Stimulated activated naive CD8-positive, alpha-beta T cell treated with anti-CD3 and anti-CD28 coated beads, Interleukin-15, amount 100 ng/mL, for 72 hours (primary cell): ENCODE data around the gene FRMD7.
A peak's percentile ranks its signal among the peaks of the same experiment; 100 is the strongest.
"Not testable (repeated sequence)": the region's sequence is repeated elsewhere in the genome, so short reads cannot be mapped to it uniquely, and the experiment has no call there.

ENCODE experiments used
- ATAC-seq: fragments of 150-1000 bp; cut with Tn5 transposase; 2 replicates; pipeline ENCODE4 v1.10.0; 2021; ENCODE audit warnings: mild to moderate bottlenecking, moderate library complexity
- DNase-seq, 2 donors: peaks; one replicate each; pipeline ENCODE4 v3.0.0; 2021 to 2022
- H3K27ac Mint-ChIP-seq, 2 donors: one replicate each; pipeline ENCODE4 v1.8.0; 2022; ENCODE audit warnings: mild to moderate bottlenecking in 2 of 2, mixed read lengths in 2 of 2, moderate library complexity in 2 of 2
- H3K27me3 Mint-ChIP-seq: one replicate; pipeline ENCODE4 v1.8.0; 2022; ENCODE audit warnings: mixed read lengths
- H3K4me1 Mint-ChIP-seq: one replicate; pipeline ENCODE4 v1.8.0; 2022; ENCODE audit warnings: mild to moderate bottlenecking, mixed read lengths
- H3K4me3 Mint-ChIP-seq, 2 donors: one replicate each; pipeline ENCODE4 v1.8.0; 2022; ENCODE audit warnings: mild to moderate bottlenecking in 2 of 2, mixed read lengths in 2 of 2, moderate library complexity in 1 of 2
- H3K9me3 Mint-ChIP-seq, 2 donors: one replicate each; pipeline ENCODE4 v1.8.0; 2022; ENCODE audit warnings: mixed read lengths in 2 of 2

The FRMD7 gene

DNA sequence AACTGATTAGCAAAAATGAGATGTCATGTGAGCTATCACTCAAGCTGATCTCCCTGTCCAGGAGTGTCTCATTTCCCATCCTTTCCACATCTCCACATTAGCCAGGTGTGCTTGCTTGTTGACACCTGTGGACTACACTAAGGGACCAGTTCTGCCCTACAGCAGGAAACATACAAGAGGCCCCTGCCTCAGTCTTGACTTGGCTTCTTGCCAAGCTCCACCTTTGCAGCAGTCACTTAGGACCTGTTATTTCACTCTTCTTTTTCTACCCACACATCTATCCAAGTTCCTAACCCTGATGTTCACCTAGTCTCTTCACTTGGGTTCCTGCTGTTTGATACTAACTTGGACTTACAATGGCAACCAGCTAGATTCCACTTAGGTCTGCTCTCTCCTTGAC lies 13.2 kb downstream of the FRMD7 start:
- DNase-seq: no peak
- Mint-ChIP-seq H3K4me3 (no peak overlapping the region), H3K27ac (peak overlapping the region in 1 of 2 donors; percentile 92), H3K27me3 (no peaks in the 10 kb centered on the region), H3K9me3 (no peaks in the 10 kb centered on the region), H3K4me1 (no peaks in the 10 kb centered on the region)
- no peak for ATAC-seq

GRCh38 chrX:132107291-132107690 lies 20.5 kb downstream of the FRMD7 start:
- H3K4me1 Mint-ChIP-seq: no peaks in the 10 kb centered on the region
- ATAC-seq: no peak

DNA sequence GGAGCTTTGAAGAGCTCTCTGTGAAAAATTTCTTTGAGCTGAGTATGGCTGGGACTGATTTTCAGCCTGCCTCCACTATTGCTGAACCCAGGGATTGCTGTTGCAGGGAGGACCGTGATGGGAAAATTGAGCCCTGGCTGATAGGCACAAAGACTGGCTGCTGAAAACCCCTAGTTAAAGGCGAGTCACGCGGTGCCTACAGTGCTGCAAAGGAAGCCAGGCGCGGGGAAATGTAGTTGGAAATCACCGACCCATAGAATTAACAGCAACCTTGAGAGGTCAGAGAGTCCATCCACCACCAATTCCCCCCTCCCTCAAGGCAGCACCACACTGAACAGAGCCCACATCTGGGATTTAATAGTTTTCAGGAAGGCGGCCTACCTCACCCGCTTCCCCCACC lies 26.0 kb downstream of the FRMD7 start:
- H3K27me3 Mint-ChIP-seq: no peaks in the 10 kb centered on the region
- no peaks in the 10 kb centered on the region for H3K9me3 Mint-ChIP-seq
- ATAC-seq (no peak), DNase-seq (no peak)
- no peaks in the 10 kb centered on the region for H3K4me1 Mint-ChIP-seq
- no peak overlapping the region for H3K4me3 Mint-ChIP-seq
- no peak overlapping the region for H3K27ac Mint-ChIP-seq

More at GRCh38 chrX:132107291-132107690, 20.5 kb downstream of the FRMD7 start:
- Mint-ChIP-seq H3K4me3 (no peak overlapping the region), H3K27ac (no peak overlapping the region), H3K9me3 (no peaks in the 10 kb centered on the region), H3K27me3 (no peaks in the 10 kb centered on the region)
- DNase-seq: no peak

- H3K27me3 Mint-ChIP-seq: no peaks in the 10 kb centered on the region
- H3K4me3 Mint-ChIP-seq: no peak overlapping the region
- no peak overlapping the region for H3K27ac Mint-ChIP-seq
- ATAC-seq (no peak), DNase-seq (no peak)
- H3K4me1 Mint-ChIP-seq: no peaks in the 10 kb centered on the region
- H3K9me3 Mint-ChIP-seq: no peaks in the 10 kb centered on the region
These were observed 26.6 kb downstream of the FRMD7 start for GRCh38 chrX:132101206-132101605.

DNA sequence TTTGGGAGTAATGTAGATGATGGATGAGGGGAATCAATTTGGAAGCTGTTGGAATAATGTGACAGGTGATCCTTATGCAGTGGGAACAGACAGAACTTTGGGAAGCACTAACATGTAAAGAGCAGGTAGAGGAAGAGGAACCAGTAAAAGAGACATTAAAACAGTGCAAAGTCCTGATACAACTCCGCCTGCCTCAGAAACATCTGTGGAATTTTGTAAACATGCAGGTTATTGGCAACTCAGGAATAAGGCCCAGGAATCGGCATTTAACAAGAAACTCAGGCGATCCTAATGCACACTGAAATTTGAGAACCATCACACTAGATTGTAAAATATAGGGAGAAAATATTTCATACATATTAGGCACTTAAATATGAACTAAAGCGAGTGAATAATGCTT lies 29.1 kb downstream of the FRMD7 start:
- not testable (repeated sequence) for H3K27ac Mint-ChIP-seq, H3K4me3 Mint-ChIP-seq, H3K27me3 Mint-ChIP-seq, DNase-seq, H3K4me1 Mint-ChIP-seq, H3K9me3 Mint-ChIP-seq, ATAC-seq

DNA sequence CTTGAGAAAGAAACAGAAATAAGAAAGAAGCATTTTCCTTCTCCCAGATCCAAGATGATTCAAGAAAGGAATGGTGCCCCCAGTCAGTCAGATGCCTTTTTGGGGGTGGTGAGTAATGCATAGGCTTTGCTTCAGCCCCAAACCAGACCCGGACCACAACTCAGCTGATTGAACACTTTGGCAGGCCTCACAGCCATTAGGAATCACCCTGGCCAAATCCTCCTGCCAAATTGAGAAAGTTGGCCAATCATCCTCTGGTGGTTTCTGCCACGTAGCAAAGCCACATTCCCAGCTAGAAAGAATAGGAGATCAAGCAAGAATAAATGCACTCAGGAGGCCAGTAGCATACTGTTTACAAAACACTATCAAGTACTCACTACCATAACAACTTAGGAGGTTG lies 33.7 kb downstream of the FRMD7 start:
- no peaks in the 10 kb centered on the region for H3K9me3 Mint-ChIP-seq
- no peaks in the 10 kb centered on the region for H3K27me3 Mint-ChIP-seq
- H3K4me3 Mint-ChIP-seq: no peak overlapping the region
- H3K4me1 Mint-ChIP-seq: peaks cover 14% of the 10 kb centered on the region
- H3K27ac Mint-ChIP-seq: no peak overlapping the region
- ATAC-seq (no peak), DNase-seq (no peak)

- DNase-seq: no peak
- ATAC-seq: no peak
- Mint-ChIP-seq H3K27ac (no peak overlapping the region), H3K4me1 (peaks cover 14% of the 10 kb centered on the region), H3K27me3 (no peaks in the 10 kb centered on the region), H3K4me3 (no peak overlapping the region), H3K9me3 (no peaks in the 10 kb centered on the region)
These were observed 34.5 kb downstream of the FRMD7 start for GRCh38 chrX:132093239-132093860.

DNA sequence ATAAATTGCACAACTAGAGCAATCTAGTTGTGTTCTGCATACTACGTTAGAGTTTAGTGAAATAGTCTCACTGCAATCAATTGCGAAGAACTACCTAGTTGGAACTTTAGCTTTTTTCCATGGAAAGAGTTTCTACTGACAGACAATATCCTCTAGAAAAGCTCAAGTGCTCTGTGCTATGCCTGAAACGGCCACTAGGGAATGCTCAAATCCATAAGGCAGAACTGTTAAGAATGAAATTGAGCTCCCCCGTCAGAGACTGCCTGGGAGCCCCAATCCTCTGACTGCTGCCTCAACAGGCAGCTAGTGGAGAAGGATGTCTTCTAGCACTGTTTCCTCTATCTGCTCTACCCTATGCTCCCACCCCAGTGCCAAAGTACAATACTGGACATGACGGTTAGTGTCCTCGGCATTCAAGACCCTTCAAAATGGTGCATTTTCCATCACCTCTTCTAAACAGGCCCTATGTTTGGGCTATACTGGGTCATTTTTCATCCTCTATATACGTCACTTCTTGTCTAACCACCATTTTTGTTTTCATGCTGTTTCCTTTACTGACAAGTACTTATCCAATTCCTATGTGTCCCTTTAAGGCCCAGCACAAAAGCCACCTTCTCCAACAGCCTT lies 35.3 kb downstream of the FRMD7 start:
- Mint-ChIP-seq H3K4me3 (no peak overlapping the region), H3K27ac (no peak overlapping the region), H3K27me3 (no peaks in the 10 kb centered on the region), H3K9me3 (no peaks in the 10 kb centered on the region), H3K4me1 (peaks cover 14% of the 10 kb centered on the region)
- peak; percentile 24 to 49 for DNase-seq
- ATAC-seq: peak; percentile 90

DNA sequence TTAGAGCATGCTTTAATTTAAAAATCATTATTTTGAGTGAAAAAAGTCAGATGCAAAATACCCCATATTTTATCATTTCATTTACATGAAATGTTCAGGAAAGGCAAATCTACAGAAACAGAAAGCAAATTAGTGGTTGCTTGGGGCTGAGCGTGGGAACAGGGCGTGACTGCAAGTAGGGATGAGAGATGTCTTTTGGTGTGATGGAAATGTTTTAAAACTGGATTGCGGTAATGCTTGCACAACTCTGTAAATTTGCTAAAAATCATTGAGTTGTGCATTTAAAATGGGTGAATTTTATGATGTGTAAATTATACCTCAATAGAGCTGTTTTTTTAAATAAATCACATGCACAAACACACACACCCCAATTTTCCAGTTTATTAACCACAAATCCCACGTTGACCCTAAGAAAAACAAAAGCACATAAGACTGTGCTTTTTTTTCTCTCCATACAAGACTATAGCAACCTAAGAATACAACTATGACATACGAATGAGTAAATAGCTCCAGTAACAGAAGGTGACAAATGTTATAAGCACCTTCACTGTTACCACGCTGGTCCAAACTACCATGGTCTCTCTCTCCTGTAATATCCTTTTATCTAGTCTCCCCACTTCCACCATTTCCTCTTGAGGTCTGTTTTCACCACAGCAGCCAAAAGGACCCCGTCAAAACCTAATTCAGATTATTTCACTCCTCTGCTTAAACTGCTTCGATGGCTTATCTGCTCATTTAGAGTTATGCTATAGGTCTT lies 37.2 kb downstream of the FRMD7 start:
- H3K27me3 Mint-ChIP-seq: no peaks in the 10 kb centered on the region
- H3K9me3 Mint-ChIP-seq: no peaks in the 10 kb centered on the region
- DNase-seq (no peak), ATAC-seq (no peak)
- H3K27ac Mint-ChIP-seq: no peak overlapping the region
- peaks cover 14% of the 10 kb centered on the region for H3K4me1 Mint-ChIP-seq
- H3K4me3 Mint-ChIP-seq: no peak overlapping the region

DNA sequence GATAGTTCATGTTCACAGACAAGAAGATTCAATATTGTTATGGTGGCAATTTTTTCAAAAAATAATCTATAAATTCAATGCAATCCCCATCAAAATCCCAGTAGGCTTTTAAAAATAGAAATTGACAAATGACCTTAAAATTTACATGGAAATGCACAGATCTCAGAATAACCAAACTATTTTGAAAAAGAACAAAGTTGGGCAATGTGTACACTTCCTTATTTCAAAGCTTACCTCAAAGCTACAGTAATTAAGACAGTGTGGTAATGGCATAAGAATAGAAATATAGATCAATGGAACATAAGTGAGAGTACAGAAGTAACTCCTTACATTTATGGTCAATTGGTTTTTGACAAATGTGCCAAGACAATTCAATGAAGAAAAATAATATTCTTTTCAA lies 39.0 kb downstream of the FRMD7 start:
- ATAC-seq (no peak), DNase-seq (no peak)
- H3K4me1 Mint-ChIP-seq: peaks cover 14% of the 10 kb centered on the region
- no peaks in the 10 kb centered on the region for H3K9me3 Mint-ChIP-seq
- no peak overlapping the region for H3K27ac Mint-ChIP-seq
- no peaks in the 10 kb centered on the region for H3K27me3 Mint-ChIP-seq
- no peak overlapping the region for H3K4me3 Mint-ChIP-seq

DNA sequence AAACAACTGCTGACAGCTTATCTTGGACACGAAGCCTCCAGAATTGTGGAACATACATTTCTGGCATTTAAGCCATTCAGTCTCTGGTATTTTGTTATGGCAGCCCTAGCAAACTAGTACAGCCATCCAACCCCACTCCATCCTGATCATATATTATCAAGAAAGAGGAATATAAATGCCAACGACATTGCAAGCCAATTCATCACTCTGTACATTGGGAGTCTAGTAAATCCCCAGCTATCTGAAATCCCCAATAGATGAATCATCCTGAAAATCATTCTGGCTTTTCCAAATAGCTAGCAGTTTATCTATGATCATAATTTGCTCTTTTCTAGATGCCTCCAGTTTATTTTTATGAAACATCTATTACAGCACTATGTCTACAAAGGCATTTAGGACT lies 41.1 kb downstream of the FRMD7 start:
- DNase-seq: no peak
- H3K4me1 Mint-ChIP-seq: peaks cover 14% of the 10 kb centered on the region
- no peaks in the 10 kb centered on the region for H3K9me3 Mint-ChIP-seq
- H3K27ac Mint-ChIP-seq: no peak overlapping the region
- no peaks in the 10 kb centered on the region for H3K27me3 Mint-ChIP-seq
- no peak for ATAC-seq
- no peak overlapping the region for H3K4me3 Mint-ChIP-seq

DNA sequence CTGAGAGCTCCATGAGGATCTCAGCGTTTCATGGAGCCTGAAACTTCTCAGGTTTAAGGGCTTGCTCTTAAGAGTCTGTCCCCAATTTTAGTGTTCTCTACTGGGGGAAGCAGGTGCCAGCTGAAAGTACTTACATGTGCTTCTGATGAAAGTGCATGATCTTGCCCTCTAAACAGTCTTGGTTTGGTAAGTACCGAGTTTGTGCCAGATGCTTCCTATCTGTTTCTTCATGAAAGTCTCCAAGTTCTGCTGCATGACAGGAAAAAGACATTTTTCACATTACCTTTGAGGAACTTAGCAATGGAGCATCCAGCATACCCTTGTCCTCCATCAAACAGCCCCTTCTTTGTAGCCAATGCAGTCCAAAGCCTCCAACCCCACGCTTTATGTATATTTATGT lies 42.0 kb downstream of the FRMD7 start:
- no peaks in the 10 kb centered on the region for H3K27me3 Mint-ChIP-seq
- peaks cover 8% of the 10 kb centered on the region for H3K4me1 Mint-ChIP-seq
- H3K27ac Mint-ChIP-seq: no peak overlapping the region
- H3K9me3 Mint-ChIP-seq: no peaks in the 10 kb centered on the region
- no peak overlapping the region for H3K4me3 Mint-ChIP-seq
- no peak for DNase-seq
- no peak for ATAC-seq

DNA sequence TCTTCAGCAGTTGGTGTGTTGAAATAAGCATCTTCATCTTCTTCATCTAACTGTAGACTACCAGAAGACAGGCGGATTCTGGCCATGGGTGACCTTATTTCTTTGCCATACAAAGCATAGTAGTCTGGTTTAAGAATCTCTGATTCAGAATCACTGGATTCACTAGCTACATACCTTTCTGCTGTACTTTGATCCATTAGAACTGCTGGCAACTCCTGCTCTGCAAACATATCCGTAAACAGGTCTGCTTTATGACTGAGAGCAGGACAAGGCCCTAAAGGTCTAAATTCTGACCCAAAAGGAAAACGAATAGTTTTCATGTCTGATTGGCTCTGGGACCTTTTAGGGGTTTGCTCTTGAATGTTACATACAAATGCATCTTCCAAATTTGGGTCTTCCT lies 49.9 kb downstream of the FRMD7 start:
- H3K4me1 Mint-ChIP-seq: no peaks in the 10 kb centered on the region
- no peak for DNase-seq
- H3K9me3 Mint-ChIP-seq: no peaks in the 10 kb centered on the region
- no peak for ATAC-seq
- H3K27ac Mint-ChIP-seq: no peak overlapping the region
- no peaks in the 10 kb centered on the region for H3K27me3 Mint-ChIP-seq
- H3K4me3 Mint-ChIP-seq: no peak overlapping the region

DNA sequence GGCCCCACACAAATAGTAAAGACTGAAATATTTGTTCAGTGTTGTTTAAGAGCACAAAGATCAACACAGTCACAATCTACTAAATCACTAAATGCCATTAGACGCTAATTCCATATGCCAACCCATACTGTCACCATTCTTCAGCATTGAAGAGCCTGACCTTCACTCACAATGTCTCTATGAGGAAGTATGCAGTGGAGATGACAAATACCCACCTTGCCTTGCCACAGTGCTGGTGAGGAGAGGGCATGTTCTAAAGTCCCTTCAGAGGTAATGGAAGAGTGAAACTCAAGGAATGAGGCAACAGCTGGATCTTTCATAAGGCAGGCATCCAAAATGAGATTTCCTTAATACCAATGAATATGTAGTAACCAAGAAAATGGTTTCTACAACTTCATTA lies 50.4 kb downstream of the FRMD7 start:
- no peaks in the 10 kb centered on the region for H3K4me1 Mint-ChIP-seq
- no peak for DNase-seq
- no peaks in the 10 kb centered on the region for H3K27me3 Mint-ChIP-seq
- no peak for ATAC-seq
- H3K27ac Mint-ChIP-seq: no peak overlapping the region
- H3K4me3 Mint-ChIP-seq: no peak overlapping the region
- no peaks in the 10 kb centered on the region for H3K9me3 Mint-ChIP-seq

GRCh38 chrX:132071254-132071653 lies 56.6 kb downstream of the FRMD7 start:
- Mint-ChIP-seq H3K27ac (no peak overlapping the region), H3K4me1 (no peaks in the 10 kb centered on the region), H3K9me3 (no peaks in the 10 kb centered on the region), H3K27me3 (no peaks in the 10 kb centered on the region), H3K4me3 (no peak overlapping the region)
- no peak for DNase-seq
- ATAC-seq: no peak

DNA sequence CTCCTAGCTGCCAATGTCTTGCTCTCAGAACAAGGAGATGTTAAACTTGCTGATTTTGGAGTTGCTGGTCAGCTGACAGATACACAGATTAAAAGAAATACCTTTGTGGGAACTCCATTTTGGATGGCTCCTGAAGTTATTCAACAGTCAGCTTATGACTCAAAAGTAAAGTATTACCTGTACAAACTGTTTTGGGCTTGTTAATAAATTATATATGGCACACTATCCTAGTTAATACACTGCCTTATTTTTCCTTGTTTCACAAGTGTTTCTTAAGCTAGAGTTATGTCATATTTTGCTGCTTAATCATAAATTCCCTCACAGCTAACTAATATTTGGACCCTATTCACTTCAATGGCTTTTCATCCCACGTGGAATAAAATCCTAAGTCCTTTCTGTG lies 59.4 kb downstream of the FRMD7 start:
- Mint-ChIP-seq H3K4me3 (no peak overlapping the region), H3K4me1 (no peaks in the 10 kb centered on the region), H3K27ac (no peak overlapping the region), H3K27me3 (no peaks in the 10 kb centered on the region), H3K9me3 (no peaks in the 10 kb centered on the region)
- ATAC-seq (no peak), DNase-seq (no peak)
